ENCODE data around the gene TMCO5A.
"Not testable (repeated sequence)": the region's sequence is repeated elsewhere in the genome, so short reads cannot be mapped to it uniquely, and the experiment has no call there.

TMCO5A gene

DNA sequence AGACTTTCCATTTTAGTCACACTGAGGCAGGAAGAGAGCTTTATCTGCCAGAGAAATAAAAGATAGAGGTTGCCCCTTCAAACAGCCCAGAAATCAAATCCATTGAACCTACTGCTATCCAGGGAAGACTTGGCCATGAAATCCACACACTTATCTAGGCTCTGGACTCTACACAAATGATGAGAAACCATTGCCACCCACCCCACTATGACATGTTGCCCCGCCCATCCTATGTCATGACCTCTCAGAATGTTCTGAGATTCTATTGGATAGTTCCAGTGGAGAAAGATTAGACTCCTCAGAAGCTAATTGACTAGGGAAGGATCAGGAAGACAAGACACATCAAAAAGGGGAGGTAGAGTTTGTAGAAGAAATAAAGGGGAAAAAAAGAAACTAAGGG lies at the start of gene TMCO5A:
TSS of gene TMCO5A (plus strand) at position 301 of the 400 bp plus-strand sequence. CDS start 1,684 bp downstream, outside the sequence.
- no peak for DNase-seq (ENCODE audit: low read depth in 1 of 2, low spot score in 1 of 2)

DNA sequence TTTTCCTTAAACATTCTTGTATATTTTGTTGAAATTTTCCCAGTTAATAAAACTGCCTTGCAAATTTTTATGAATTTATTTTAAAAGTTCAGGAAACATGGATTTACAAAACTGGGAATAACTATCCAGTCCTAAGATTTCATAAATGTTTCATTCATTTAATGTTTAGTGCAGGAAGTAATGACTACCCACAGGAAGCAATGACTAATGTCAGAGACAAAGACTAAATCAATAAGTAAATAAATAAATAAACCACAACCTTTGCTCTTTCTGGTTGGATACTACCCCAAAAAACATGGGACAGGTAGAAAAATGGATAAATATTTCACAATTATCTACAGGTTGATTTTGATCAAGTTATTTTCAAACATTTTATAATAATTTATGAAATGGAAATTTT lies 48.8 kb upstream of the TMCO5A start:
- no peak for DNase-seq (ENCODE audit: low read depth in 1 of 2, low spot score in 1 of 2)

DNA sequence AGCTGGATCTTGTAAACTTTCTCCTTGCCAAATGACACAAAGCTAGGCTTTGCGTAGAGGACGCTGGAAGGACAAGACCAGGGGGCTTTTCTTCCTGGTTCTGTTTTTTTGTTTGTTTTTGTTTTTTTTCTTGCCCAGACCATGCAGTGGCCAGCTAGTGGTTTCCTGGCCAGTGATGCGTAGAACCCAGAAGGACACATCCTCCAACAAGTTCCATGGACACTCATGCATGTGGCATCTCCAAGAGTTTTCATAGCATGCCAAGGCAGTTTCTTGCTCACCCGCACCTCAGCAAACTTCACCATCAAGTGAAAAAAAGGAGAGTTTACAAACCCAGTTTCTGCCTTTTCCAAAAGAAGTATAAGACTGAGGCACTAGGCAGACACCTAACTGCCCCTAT lies 46.1 kb upstream of the TMCO5A start:
- no peak for DNase-seq (ENCODE audit: low read depth in 1 of 2, low spot score in 1 of 2)

DNA sequence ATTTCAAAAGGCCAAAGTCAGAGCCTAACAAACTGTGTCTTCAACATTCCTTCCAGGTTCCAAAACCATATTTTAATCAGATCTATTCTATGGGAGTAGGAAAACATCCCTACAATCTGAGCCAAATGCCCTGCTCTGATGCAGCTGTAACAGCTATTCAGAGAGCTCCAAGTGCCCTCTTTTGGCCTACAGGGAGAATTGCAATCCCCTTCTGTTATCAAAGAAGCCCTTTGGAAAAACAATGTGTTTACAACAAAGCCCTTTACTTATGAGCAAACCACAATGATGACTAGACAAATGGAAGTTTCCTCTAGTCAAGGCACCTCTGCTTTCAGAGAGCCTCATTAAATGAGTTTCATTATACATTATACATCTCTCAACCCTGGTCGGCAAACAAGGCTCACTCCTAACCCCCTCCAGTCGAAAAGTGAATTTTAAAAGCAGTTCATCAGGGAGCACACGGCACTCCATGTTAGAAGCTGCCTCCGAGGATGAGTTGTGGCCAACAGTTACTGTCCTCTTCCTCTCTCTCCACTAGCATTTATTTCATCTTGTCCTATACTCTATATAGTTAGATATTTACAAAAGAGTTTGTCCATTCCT lies 42.6 kb upstream of the TMCO5A start:
- DNase-seq (ENCODE audit: low read depth in 1 of 2, low spot score in 1 of 2) = no peak

DNA sequence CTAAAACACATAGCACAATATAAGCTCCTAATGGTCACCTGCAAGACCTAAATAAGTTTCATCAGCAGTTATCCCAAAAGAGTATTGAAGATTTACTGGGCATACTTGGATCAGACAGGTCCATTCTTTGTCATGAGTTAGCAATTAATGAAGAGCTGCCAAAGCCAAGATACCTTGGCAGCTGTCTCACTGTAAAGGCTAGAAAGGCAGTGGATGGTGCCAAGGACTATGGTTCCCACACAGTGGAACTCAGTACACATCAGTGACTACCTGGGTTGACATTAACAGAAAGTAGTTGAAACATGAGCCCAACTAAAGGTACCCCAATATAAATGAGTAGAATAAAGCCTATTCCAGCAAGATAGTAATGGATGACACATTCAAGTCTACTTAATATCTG lies 41.1 kb upstream of the TMCO5A start:
- no peak for DNase-seq (ENCODE audit: low read depth in 1 of 2, low spot score in 1 of 2)

DNA sequence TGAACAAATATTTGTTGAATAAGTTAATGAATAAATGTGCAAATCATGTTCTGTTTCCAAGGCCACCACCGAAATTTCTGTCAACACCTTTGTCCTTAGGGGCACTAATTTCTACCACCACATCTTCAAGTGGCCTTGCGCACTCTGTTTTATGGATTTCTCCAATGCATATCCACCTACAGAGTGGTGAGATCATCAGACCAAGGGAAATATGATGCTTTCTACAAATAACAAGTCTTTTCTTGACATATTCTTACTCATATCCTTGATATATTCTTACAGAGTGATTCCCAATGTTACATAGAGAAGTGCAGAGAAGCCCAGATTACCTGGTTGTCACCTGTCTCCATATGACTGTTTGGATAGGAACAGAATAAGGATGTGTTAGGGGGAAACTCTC lies 36.1 kb upstream of the TMCO5A start:
- no peak for DNase-seq (ENCODE audit: low read depth in 1 of 2, low spot score in 1 of 2)

DNA sequence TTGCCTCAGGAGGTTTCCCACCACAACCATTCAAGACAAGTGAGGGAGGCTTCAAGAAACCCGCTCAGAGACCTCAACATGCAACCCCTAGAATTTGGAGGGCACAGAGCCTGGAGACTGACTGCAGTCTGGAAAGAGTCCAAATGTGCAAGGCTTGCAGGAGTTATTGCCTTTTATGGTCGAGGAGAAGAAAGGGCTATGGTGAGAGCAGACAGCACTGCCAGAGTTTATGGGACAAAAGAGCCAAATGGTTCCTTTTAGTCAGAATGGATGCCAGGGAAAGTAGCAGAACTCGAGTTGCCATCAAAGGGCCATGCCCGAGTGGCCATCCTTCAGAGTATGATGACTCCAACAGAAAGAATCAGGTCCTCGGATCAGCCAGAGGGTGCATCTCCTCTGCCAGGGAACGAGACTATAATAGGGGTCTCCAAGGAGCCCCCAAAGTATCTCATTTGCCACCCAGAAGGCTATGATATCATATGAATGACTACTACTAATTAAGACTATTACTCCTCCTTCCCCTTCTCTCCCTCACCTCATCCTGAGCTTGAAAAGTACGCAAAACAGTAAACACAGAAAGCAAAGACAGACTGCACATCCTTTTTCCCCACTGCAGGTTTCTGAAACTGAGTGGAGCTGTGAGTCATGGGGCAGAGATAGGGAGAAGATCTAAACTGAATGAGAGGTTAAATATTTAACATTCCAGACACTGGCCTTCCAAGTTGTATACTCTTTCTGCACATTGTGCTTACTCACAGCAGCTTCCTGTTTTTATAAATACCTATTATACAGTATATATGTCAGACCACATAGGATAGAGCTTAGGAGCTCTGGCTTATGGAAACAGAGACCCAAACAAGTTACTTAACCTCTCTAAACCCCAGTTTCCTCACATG lies 33.9 kb upstream of the TMCO5A start:
- DNase-seq (ENCODE audit: low read depth in 1 of 2, low spot score in 1 of 2) = no peak

- DNase-seq (ENCODE audit: low read depth in 1 of 2, low spot score in 1 of 2) = no peak
Measured at GRCh38 chr15:37902126-37902525, 32.3 kb upstream of the TMCO5A start.

DNA sequence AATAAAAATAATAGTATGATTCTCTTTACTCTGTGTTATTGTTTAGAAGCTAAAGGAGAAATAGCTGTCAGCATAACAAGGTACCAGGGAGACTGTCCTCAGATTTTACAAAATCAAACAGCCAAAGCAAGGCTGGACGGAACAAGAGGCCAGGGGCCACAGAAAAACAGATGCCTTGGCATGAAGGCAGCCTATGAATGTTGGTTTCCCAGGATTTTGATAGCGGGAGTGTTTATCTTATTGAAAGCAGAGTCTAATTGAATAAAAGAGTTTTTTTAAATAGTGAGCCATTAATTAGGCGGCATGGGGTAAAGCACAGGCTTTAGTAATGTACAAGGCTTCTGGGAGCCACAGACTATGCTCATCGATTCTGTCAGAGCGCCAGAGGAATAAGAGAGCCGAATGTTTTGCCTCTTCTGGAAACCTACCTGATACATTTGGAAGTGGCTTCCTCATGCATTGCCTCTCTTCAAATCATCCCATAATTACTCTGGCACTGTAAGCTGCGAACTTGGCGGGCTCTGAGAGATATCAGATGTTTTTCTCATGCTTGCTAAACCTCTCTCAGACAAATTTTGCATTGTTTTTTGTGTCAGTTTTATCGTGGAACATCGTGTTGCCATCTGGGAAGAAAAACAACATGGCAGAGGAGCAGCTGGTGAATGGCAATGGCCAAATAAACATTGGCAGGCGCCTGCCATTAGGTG lies 30.4 kb upstream of the TMCO5A start:
- DNase-seq (ENCODE audit: low read depth in 1 of 2, low spot score in 1 of 2) = no peak

- DNase-seq (ENCODE audit: low read depth in 1 of 2, low spot score in 1 of 2) = no peak
Measured at GRCh38 chr15:37907136-37907535, 27.3 kb upstream of the TMCO5A start.

DNA sequence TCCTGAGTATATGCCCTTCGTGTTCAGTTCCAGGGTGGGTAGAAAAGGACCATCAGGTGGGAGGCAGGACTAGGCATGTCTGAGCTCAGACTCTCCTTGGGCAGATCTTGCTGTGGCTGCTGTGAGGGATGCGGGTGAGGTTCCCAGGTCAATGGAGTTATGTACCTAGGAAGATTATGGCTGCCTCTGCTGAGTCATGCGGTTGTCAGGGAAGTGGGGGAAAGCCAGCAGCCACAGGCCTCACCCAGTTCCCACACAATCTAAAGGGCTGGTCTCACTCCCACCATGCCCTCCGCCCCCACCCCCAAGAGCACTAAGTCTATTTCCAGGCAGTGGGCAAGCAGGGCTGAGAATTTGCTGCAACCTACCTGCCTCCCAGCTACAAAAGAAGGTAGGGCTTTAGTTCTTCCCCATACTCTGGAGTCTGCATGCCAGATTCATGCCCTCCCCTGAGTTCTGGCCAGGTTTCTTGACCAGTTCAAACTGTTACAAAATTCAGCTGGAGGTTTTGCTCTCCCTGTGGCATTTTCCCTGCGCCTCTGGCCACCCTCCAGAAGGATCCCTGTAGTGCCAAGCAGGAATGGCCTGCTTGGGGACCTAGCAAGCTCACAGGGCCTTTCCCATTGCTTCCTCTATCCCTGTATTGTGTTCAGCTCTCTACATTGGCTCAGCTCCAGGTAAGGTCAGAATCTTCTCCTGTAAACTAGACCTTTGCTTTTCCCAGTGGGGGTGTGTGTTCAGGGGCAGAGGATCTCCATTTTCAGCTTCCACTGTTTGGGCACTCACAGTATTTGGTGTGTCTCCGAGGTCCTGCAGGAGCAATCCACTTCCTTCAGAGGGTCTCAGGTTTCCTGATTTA lies 12.7 kb upstream of the TMCO5A start:
- no peak for DNase-seq (ENCODE audit: low read depth in 1 of 2, low spot score in 1 of 2)

DNA sequence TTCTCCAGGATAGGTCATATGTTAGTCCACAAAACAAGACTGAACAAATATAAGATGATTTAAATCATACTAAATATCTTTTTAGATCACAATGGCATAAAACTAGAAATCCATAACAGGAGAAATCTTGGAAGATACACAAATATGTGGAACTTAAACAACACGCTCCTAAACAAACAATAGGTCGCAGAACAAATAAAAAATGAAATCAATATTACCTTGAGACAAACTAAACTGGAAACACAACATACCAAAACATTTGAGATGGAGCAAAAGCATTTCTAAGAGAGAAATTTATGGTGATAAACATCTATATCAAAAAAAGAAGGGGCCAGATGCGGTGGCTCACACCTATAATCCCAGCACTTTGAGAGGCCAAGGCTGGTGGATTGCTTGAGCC lies 8.3 kb upstream of the TMCO5A start:
- no peak for DNase-seq (ENCODE audit: low read depth in 1 of 2, low spot score in 1 of 2)

- DNase-seq (ENCODE audit: low read depth in 1 of 2, low spot score in 1 of 2) = no peak
Measured at GRCh38 chr15:37929238-37929637, 5.2 kb upstream of the TMCO5A start.

GRCh38 chr15:37931321-37931720 lies 3.1 kb upstream of the TMCO5A start:
- DNase-seq (ENCODE audit: low read depth in 1 of 2, low spot score in 1 of 2) = no peak

GRCh38 chr15:37931868-37932267 lies 2.6 kb upstream of the TMCO5A start:
- DNase-seq (ENCODE audit: low read depth in 1 of 2, low spot score in 1 of 2) = no peak

- no peak for DNase-seq (ENCODE audit: low read depth in 1 of 2, low spot score in 1 of 2)
Measured at GRCh38 chr15:37932549-37932948, 1.9 kb upstream of the TMCO5A start.

DNA sequence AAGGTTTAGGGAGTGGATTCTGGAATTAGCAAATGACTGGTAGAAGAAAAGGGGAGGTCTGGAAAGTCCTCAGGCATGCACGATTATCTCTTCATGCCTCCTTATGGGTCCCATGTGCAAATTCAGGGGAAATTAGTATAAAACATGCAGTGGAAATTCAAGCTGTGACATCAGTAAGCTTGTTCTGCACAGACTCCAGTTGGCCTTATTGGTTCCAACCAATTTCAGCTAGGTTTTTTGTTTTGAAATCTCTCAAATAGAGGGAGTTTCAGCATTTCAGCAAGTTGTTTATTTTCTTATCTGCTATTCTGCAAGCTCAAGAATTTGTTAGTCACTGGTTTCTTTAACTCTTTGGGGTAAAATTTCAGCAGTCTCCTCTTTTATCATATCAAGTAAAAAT lies 774 bp upstream of the TMCO5A start:
- DNase-seq (ENCODE audit: low read depth in 1 of 2, low spot score in 1 of 2) = no peak

GRCh38 chr15:37940876-37941275 lies 6.4 kb downstream of the TMCO5A start:
- no peak for DNase-seq (ENCODE audit: low read depth in 1 of 2, low spot score in 1 of 2)

DNA sequence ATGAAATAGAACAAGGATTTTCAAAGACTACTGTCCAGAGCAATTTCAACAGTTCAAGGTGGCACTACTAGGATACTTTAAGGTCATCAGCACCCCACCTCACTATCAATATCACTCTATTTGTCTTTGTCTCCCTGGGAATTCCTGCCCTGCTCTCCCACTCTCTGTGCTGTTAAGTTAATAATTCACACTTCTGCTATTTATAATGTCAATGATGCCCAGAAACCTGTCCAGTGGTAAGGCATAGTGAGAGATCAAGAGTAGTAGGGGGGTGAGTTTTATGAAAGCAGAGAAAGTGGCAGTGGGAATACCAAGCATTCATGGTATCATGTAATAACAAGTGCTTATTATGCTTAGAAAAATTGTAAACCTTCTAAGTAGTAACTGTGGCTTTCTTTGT lies 7.3 kb downstream of the TMCO5A start:
- DNase-seq (ENCODE audit: low read depth in 1 of 2, low spot score in 1 of 2) = no peak

- no peak for DNase-seq (ENCODE audit: low read depth in 1 of 2, low spot score in 1 of 2)
Measured at GRCh38 chr15:37951999-37952398, 17.6 kb downstream of the TMCO5A start.

GRCh38 chr15:37960742-37961141 lies 26.3 kb downstream of the TMCO5A start:
- not testable (repeated sequence) for DNase-seq (ENCODE audit: low read depth in 1 of 2, low spot score in 1 of 2)

Measured in stimulated activated CD4-positive, alpha-beta T cell treated with anti-CD3 and anti-CD28 coated beads, Interleukin-15, amount 100 ng/mL, for 1 hour (primary cell).